ENCODE data around the gene KIF22.

- TF ChIP-seq CTCF (IDR thresholded peaks at IDR 0.05) (no peak), POLR2A (IDR thresholded peaks at IDR 0.05) (no peak)
These were observed 646 bp downstream of the KIF22 start for GRCh38 chr16:29790949-29791844.
